ENCODE measurements around the gene METAP1D. TPM values are rescaled to one million over a fixed set of nuclear protein-coding genes. Genes with fewer than 3 reads are reported as not detected.

The METAP1D gene
- polyA plus RNA-seq, 1 of the 3 experiments (the other 2 are of a cell fraction) = 10.3 TPM

- no peak overlapping the region for H3K4me3 ChIP-seq (ENCODE audit: low read depth in 2 of 2, low read length in 1 of 2)
- no peaks in the 10 kb centered on the region for H3K79me2 ChIP-seq (ENCODE audit: insufficient read depth)
- ChIA-PET CTCF (interaction anchor here (1.1 to 2.3 kb wide), 2 partner anchors 8 to 22 kb away, joined by 3 to 9 read pairs; partner anchors contain the start of gene DLX2), POLR2A (no interaction called here)
- H3F3A ChIP-seq (replicated peaks; ENCODE audit: insufficient read depth) = peaks cover 2% of the 10 kb centered on the region
- no peak overlapping the region for H2AFZ ChIP-seq (ENCODE audit: low read depth)
- 94% methylated on average over 25 of the region's 25 CpGs for WGBS (ENCODE audit: low lambda C conversion rate)
- no peaks in the 10 kb centered on the region for H3K9me2 ChIP-seq
- TF ChIP-seq USF1 (IDR thresholded peaks at IDR 0.05; ENCODE audit: borderline replicate concordance, low read depth) = no peak
- TF ChIP-seq IRF3 (IDR thresholded peaks at IDR 0.05; ENCODE audit: low read depth, low read length) = no peak
- H3K9ac ChIP-seq = no peak overlapping the region
- H3K4me1 ChIP-seq (ENCODE audit: control insufficient read depth in 1 of 2, insufficient read depth in 2 of 2, low read depth in 1 of 2, low read length in 1 of 2) = peaks cover 0 to 10% of the 10 kb centered on the region in 2 experiments; a peak in 1 of 4 replicates
- H3K27me3 ChIP-seq (ENCODE audit: insufficient read depth) = peaks cover 33% of the 10 kb centered on the region
- no peak overlapping the region for H3K4me2 ChIP-seq
- no peak overlapping the region for H3K27ac ChIP-seq (ENCODE audit: low read depth in 2 of 2, low read length in 1 of 2)
- no peaks in the 10 kb centered on the region for H4K20me1 ChIP-seq (ENCODE audit: insufficient read depth)
- peak; percentile 14 for DNase-seq
- no peaks in the 10 kb centered on the region for H3K36me3 ChIP-seq (replicated peaks in 1 of 2; ENCODE audit: control insufficient read depth in 1 of 2, insufficient read depth in 2 of 2, low read length in 1 of 2)
- H3K9me3 ChIP-seq = no peaks in the 10 kb centered on the region
Measured at GRCh38 chr2:172080641-172081220, 81.0 kb downstream of the METAP1D start.

GRCh38 chr2:172081221-172082022 lies 81.7 kb downstream of the METAP1D start:
- Histone ChIP-seq H3K4me1 (ENCODE audit: control insufficient read depth in 1 of 2, insufficient read depth in 2 of 2, low read depth in 1 of 2, low read length in 1 of 2) (peaks cover 0 to 14% of the 10 kb centered on the region in 2 experiments; a peak in 1 of 4 replicates), H3K9me3 (no peaks in the 10 kb centered on the region), H3K27ac (ENCODE audit: low read depth in 2 of 2, low read length in 1 of 2) (no peak overlapping the region), H2AFZ (ENCODE audit: low read depth) (no peak overlapping the region), H3K9me2 (no peaks in the 10 kb centered on the region), H3F3A (replicated peaks; ENCODE audit: insufficient read depth) (peaks cover 2% of the 10 kb centered on the region), H3K4me2 (no peak overlapping the region), H3K27me3 (ENCODE audit: insufficient read depth) (peaks cover 40% of the 10 kb centered on the region), H3K79me2 (ENCODE audit: insufficient read depth) (no peaks in the 10 kb centered on the region), H3K36me3 (replicated peaks in 1 of 2; ENCODE audit: control insufficient read depth in 1 of 2, insufficient read depth in 2 of 2, low read length in 1 of 2) (no peaks in the 10 kb centered on the region), H3K9ac (no peak overlapping the region), H4K20me1 (ENCODE audit: insufficient read depth) (no peaks in the 10 kb centered on the region), H3K4me3 (ENCODE audit: low read depth in 2 of 2, low read length in 1 of 2) (no peak overlapping the region)
- POLR2A ChIA-PET = no interaction called here
- DNase-seq = peak; percentile 19
- CTCF ChIA-PET = interaction anchor here (0.7 to 2.3 kb wide), 6 partner anchors 8 to 508 kb away, joined by 3 to 9 read pairs (median 3); partner anchors contain the start of gene DLX2
- WGBS (ENCODE audit: low lambda C conversion rate) = 86% methylated on average over 19 of the region's 36 CpGs
- TF ChIP-seq MEF2A (IDR thresholded peaks at IDR 0.05; ENCODE audit: borderline replicate concordance, low read depth) = no peak
- no peak for TF ChIP-seq RFX5 (IDR thresholded peaks at IDR 0.05; ENCODE audit: low read length)
- TF ChIP-seq FOXJ3 (CRISPR knock-in tag; IDR thresholded peaks at IDR 0.05) = no peak
- TF ChIP-seq USF2 (IDR thresholded peaks at IDR 0.05; ENCODE audit: borderline replicate concordance, low read depth, low read length) = no peak
- TF ChIP-seq EP300 (IDR thresholded peaks at IDR 0.05; ENCODE audit: borderline replicate concordance in 1 of 2, low read depth in 1 of 2, low read length in 1 of 2) = no peak
- no peak for TF ChIP-seq NRF1 (IDR thresholded peaks at IDR 0.05; ENCODE audit: low read depth, low read length)
- TF ChIP-seq CTCF (IDR thresholded peaks at IDR 0.05) = no peak
- no peak for TF ChIP-seq RAD21 (IDR thresholded peaks at IDR 0.05; ENCODE audit: low read length)
- no peak for TF ChIP-seq IRF3 (IDR thresholded peaks at IDR 0.05; ENCODE audit: low read depth, low read length)
- TF ChIP-seq TEAD4 (IDR thresholded peaks at IDR 0.05; ENCODE audit: borderline replicate concordance, insufficient read depth) = no peak
- TF ChIP-seq RXRA (IDR thresholded peaks at IDR 0.05; ENCODE audit: borderline replicate concordance, low read depth) = no peak
- no peak for TF ChIP-seq REST (IDR thresholded peaks at IDR 0.05; ENCODE audit: low read depth, low read length)
- no peak for TF ChIP-seq SIN3A (IDR thresholded peaks at IDR 0.05; ENCODE audit: borderline replicate concordance, low read depth, low read length)

Measured in SK-N-SH (cell line).